Cardiac septum (tissue), 1 donor: Measurements from ENCODE around the gene FAT1. TPM values are rescaled to one million over a fixed set of nuclear protein-coding genes. Genes with fewer than 3 reads are reported as not detected.

Experiments
- DNase-seq: peaks from one replicate; pipeline ENCODE4 v3.0.0-alpha.2; 2020; ENCODE audit warnings: low spot score
- intact Hi-C: fragments of 100-400 bp; cut with DNase I; formaldehyde crosslinking; loops from one replicate; pipeline ENCODE4 v1.14.0; 2022
- total RNA-seq: library from RNA; stranded (reverse); fragmentation: NEBNext Ultra II Directional; extraction: Animal tissue kit (Norgen Biotek cat#: 25700); gene quantifications from one replicate; pipeline ENCODE4 v1.2.1, GENCODE V29; 2021
- donor health status: DM: no; HTN: no; CAD: no.

Gene FAT1
- total RNA-seq, 1 donor from 2014 or later, result 90.7 TPM

- intact Hi-C loops, result no loop called here
These were observed 130.1 kb downstream of the FAT1 start for GRCh38 chr4:186593587-186593973.

GRCh38 chr4:186592966-186593586 lies 130.6 kb downstream of the FAT1 start:
- intact Hi-C loops, result no loop called here
- no peak for DNase-seq

More at GRCh38 chr4:186593587-186593973, 130.1 kb downstream of the FAT1 start:
- no peak for DNase-seq

DNA sequence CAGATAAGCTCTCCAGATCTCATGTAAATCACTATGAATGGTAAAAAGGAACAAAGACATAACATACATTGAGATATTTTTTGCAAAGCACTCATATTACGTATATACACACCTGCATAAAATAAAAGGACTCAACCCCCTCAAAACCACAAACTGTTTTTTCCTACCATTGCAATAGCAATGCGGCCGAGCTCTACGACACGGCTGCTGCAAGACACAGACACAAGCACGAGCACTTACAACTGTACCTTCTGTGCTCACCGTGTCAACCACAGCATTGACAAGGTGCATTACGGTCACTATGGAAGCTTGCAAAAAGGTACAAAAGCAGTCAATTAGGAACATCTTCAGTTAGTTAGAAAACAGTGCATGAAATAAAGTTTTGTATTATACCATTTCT lies 131.2 kb downstream of the FAT1 start:
- no peak for DNase-seq
- intact Hi-C loops, result no loop called here

DNA sequence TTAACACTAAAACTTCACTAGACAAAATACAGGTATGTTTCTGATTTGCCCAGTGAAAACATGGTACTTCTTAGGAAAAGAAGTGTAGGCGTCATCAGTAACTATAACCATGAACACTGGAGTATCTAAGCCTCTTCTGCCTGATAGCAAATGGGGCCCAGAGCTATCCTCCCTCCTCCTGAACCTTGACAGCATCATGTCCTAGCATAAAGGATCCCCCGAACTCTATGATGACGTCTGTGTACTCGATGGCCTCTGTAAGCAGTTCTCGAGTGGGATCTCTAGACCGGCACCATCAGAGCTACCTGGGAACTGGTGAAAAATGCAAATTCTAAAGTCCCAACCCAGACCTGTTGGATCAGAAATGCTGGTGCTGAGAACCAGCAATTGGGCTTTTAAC lies 132.0 kb downstream of the FAT1 start:
- intact Hi-C loops, result no loop called here
- DNase-seq, result no peak

DNA sequence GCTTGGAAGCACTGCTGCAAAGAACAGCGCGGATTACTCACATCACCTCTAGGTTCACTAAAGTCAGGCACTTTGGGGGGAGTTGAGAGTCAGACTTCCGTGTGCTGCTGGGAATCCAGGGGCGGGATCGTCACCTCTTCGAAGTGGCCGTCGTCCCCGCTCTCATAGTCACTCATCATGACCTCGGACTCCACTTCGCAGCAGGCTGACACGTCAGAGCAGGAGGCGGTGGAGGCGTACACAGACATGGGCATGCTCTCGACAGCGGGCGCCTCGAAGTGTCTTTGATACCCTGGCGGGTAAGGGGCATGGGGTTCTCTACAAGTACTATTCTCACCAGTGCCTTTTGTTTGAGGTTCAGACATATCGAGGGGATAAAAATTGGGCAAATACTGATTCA lies 135.2 kb downstream of the FAT1 start:
- intact Hi-C loops, result no loop called here
- no peak for DNase-seq

DNA sequence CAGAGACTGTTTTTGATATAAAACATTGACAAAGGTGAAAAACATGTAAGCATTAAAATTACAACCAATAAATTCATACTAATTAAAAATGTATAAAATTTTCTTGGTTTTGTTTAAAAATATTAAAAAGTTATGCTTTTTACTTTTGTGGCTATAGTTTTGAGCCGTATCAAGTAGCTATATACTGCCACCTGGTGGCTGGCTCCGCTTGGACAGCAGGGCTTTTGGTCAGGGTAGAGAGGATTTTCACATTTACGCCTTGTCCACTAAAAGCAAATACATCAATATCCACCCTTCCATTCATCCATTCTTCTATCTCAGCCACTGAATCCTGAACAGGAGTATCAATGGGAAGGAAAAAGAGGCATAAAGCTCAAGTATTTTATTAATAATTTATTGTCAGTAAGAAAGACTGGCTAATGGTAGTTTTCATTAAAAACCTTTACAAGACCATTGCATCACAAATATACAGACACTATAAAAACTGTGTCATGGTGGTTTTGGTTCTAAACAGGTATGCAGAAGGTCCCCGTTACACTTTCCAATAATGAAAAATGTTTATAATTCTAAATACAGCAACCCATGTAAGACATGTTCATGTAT lies 136.1 kb downstream of the FAT1 start:
- intact Hi-C loops, result loop anchor here (2.0 kb wide), 2 partner anchors 115 to 291 kb away; no protein-coding TSS in a partner anchor
- DNase-seq, result no peak

GRCh38 chr4:186586205-186586604 lies 137.5 kb downstream of the FAT1 start:
- intact Hi-C loops, result loop anchor here (2.0 kb wide), 2 partner anchors 113 to 289 kb away; no protein-coding TSS in a partner anchor
- no peak for DNase-seq

- DNase-seq, result no peak
- intact Hi-C loops, result no loop called here
These were observed 138.7 kb downstream of the FAT1 start for GRCh38 chr4:186584912-186585311.

GRCh38 chr4:186581421-186581820 lies 142.2 kb downstream of the FAT1 start:
- DNase-seq, result no peak
- intact Hi-C loops, result no loop called here

GRCh38 chr4:186580669-186581068 lies 143.0 kb downstream of the FAT1 start:
- intact Hi-C loops, result no loop called here

GRCh38 chr4:186570193-186570996 lies 153.3 kb downstream of the FAT1 start:
- no peak for DNase-seq
- intact Hi-C loops, result no loop called here

More at GRCh38 chr4:186580669-186581068, 143.0 kb downstream of the FAT1 start:
- no peak for DNase-seq

- intact Hi-C loops, result no loop called here
- no peak for DNase-seq
These were observed 154.0 kb downstream of the FAT1 start for GRCh38 chr4:186569533-186570192.

DNA sequence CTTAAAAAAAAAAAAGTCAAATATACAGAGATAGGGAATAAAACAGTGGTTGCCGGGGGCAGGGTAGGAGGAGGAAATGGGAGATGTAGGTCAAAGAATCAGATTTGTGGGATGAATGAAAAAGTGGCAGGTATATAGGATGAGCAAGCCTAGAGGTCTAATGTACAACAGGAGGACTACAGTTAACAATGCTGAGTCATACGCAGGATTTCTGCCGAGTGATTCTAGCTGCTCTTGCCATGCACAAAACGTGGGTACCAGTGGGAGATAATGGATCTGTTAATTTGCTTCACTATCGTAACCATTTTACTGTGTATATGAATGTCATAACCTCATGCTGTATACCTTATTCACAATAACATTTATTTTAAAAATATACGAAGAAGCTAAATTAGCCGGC lies 157.6 kb downstream of the FAT1 start:
- DNase-seq, result no peak
- intact Hi-C loops, result no loop called here

GRCh38 chr4:186563761-186564160 lies 159.9 kb downstream of the FAT1 start:
- DNase-seq, result no peak
- intact Hi-C loops, result no loop called here

DNA sequence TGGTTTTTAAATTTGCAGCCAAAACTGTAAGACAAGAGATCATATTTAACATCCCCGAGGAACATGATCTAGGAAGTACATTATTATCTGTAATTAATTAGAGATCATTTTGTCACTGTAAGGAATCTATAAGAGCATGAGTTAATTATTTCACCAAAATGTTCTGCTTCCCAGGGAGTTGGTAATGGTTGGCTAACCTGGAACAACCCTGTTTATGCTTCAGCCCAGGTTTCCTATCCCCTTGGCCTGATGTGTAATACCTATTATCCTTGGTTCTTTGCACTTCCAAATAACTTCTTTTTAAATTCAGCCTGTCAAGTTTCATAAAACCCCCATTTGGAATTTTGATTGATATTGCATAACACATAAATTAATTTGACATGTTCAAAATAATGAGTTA lies 161.9 kb downstream of the FAT1 start:
- intact Hi-C loops, result no loop called here
- no peak for DNase-seq

GRCh38 chr4:186560647-186561046 lies 163.0 kb downstream of the FAT1 start:
- intact Hi-C loops, result no loop called here
- DNase-seq, result no peak

- intact Hi-C loops, result no loop called here
- no peak for DNase-seq
These were observed 166.2 kb downstream of the FAT1 start for GRCh38 chr4:186557486-186557885.

DNA sequence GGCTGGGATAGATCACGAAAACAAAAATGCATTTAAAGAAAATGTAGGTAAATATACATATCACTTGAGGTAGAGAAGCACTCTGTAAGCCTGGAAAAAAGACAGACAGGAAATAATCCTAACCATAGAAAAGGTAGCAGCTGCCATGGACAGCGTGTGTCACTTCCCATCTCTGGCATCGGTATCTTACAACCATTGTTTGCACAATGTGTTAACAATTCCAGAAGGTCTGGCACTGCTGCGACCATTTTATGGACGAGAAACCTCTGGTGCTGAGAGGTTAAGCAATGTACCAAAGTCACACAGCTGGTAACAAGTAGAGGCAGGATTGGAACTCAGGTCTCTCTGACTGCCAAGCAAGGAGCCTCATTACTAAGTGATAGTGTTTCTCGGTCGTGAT lies 166.6 kb downstream of the FAT1 start:
- no peak for DNase-seq
- intact Hi-C loops, result no loop called here

- intact Hi-C loops, result no loop called here
These were observed 168.5 kb downstream of the FAT1 start, which contains the start of gene MTNR1A for GRCh38 chr4:186554914-186555827. Gene MTNR1A, minus strand, starts transcription at chr4:186555567. Its CDS starts 202 bp downstream, at chr4:186555365.

More at GRCh38 chr4:186554914-186555827, 168.5 kb downstream of the FAT1 start, which contains the start of gene MTNR1A:
- no peak for DNase-seq
